Left hindlimb (tissue), 1 donor: Measurements from ENCODE around the gene OR10C1.
"Not testable (repeated sequence)": the region's sequence is repeated elsewhere in the genome, so short reads cannot be mapped to it uniquely, and the experiment has no call there.

ENCODE experiments used
- DNase-seq: peaks from one replicate; pipeline ENCODE4 v3.0.0-alpha.2; 2018

OR10C1 gene, protein sequence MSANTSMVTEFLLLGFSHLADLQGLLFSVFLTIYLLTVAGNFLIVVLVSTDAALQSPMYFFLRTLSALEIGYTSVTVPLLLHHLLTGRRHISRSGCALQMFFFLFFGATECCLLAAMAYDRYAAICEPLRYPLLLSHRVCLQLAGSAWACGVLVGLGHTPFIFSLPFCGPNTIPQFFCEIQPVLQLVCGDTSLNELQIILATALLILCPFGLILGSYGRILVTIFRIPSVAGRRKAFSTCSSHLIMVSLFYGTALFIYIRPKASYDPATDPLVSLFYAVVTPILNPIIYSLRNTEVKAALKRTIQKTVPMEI

GRCh38 chr6:29439006-29439405 lies at the start of gene OR10C1:
Gene OR10C1 (plus strand): TSS chr6:29439306. CDS start chr6:29440016, 710 bp downstream.
- DNase-seq = no peak

GRCh38 chr6:29395331-29395730 lies 43.8 kb upstream of the OR10C1 start, which contains the start of gene OR12D2:
Gene OR12D2 (plus strand): TSS chr6:29395631. CDS start chr6:29396700, 1,069 bp downstream.
- no peak for DNase-seq

- DNase-seq = no peak
These were observed 39.6 kb upstream of the OR10C1 start for GRCh38 chr6:29399525-29399924.

GRCh38 chr6:29403801-29404200 lies 35.3 kb upstream of the OR10C1 start:
- DNase-seq = no peak

GRCh38 chr6:29414588-29414987 lies 24.5 kb upstream of the OR10C1 start, which contains the start of gene OR12D1:
Gene OR12D1 (plus strand): TSS chr6:29414928.
- DNase-seq = no peak

DNA sequence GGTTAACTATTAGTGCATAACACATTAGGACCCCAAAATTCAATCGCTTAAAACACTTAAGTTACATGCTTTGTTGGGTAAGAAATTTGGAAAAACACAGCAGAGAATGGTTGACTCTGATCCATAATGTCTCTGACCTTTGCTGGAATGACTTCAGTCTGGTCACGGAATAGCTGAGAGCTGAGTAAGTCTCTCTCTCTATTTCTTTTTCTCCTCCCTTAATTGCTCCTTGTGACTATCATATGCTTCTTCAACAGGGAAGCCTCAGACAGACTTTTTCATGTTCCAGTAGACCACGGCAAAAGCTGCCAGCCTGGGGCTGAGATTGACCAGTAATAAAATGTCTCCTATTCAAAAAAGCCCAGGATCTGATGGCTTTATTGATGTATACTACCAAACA lies 19.6 kb upstream of the OR10C1 start:
- no peak for DNase-seq

DNA sequence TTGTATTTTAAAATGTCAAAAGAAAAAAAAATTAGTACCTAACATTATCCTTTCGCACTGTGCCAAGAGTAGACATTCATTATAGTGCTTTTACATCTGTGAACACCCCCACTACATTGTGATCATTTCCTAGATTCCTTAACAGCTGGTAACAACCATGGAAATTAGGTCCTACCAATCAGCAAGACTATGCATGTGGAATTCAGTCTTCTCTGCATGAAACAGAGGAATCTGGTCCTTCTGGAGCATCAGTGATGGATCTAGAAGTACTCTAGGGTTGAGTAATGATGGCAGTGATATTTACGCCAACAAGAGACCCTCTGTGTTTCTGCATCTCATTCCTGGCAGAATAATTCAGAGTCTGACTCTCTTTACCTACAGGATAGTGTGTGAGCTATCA lies 14.9 kb upstream of the OR10C1 start:
- no peak for DNase-seq

GRCh38 chr6:29424575-29424974 lies 14.5 kb upstream of the OR10C1 start:
- DNase-seq = no peak

GRCh38 chr6:29425075-29425474 lies 14.0 kb upstream of the OR10C1 start:
- DNase-seq = no peak

GRCh38 chr6:29426654-29427053 lies 12.5 kb upstream of the OR10C1 start:
- no peak for DNase-seq

DNA sequence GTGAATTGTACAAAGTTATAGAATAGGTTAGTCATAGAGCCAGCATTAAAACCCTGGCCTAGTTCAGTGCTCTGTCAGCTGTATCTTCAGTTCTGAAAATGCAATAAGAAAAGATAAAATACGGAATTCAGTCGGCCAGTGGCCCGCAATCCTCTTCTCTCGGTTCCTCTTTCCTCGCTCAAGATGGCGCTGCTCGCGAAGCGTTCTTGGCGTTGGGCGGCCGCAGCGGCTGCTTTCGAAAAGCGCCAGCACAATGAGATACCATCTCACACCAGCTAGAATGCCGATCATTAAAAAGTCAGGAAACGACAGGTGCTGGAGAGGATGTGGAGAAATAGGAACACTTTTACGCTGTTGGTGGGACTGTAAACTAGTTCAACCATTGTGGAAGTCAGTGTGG lies 2.4 kb upstream of the OR10C1 start:
- not testable (repeated sequence) for DNase-seq

DNA sequence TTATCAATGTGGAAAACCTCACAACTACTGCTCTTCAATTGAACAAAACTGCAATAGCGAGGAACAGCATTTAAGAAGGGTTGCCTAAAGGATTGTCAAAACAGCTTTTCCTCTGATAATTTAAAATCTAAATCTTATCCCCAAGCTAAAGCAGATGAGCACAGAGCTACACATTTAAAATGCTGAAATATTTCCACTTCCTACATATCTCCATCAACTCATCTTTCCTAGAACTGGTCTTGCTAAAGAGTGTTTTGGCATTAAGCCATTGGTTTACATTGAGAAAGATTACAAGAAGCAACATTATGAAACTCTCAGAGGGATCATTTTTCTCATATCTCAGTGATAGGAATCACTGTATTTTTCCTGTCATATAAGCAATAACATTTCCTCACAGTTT lies 3.6 kb downstream of the OR10C1 start:
- no peak for DNase-seq

GRCh38 chr6:29444031-29444430 lies 4.9 kb downstream of the OR10C1 start:
- DNase-seq = not testable (repeated sequence)

DNA sequence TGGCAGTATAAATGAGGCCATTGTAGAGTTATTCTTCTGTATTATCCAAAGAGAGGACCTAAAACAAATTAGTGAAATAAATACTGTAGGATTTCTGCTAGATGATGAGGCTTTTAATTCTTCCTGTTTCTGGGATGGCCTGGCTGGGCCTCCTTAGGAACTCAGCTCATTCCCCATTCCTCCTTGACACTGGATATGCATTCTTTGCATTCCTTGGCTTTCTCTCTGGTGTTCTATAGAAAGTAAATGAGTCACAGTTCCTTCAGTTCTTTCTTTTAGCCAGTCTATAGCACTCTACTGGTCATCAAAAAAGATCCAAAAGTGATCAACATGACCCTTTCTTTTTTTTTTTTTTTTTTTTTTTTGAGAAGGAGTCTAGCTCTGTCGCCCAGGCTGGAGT lies 8.6 kb downstream of the OR10C1 start:
- no peak for DNase-seq

- DNase-seq = no peak
These were observed 12.5 kb downstream of the OR10C1 start for GRCh38 chr6:29451471-29452193.

- no peak for DNase-seq
These were observed 17.9 kb downstream of the OR10C1 start, which contains the start of the genes OR11A1 and OR2H1 for GRCh38 chr6:29456971-29457370. Gene OR11A1 (minus strand): TSS chr6:29457071. CDS start chr6:29427641, 29,430 bp downstream. Gene OR2H1 (plus strand): TSS chr6:29457155. CDS start chr6:29461770, 4,615 bp downstream.

GRCh38 chr6:29461021-29461814 lies 22.1 kb downstream of the OR10C1 start:
- no peak for DNase-seq

DNA sequence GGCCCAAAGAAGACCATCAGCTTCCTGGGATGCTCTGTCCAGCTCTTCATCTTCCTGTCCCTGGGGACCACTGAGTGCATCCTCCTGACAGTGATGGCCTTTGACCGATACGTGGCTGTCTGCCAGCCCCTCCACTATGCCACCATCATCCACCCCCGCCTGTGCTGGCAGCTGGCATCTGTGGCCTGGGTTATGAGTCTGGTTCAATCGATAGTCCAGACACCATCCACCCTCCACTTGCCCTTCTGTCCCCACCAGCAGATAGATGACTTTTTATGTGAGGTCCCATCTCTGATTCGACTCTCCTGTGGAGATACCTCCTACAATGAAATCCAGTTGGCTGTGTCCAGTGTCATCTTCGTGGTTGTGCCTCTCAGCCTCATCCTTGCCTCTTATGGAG lies 22.9 kb downstream of the OR10C1 start:
- no peak for DNase-seq

GRCh38 chr6:29465279-29465678 lies 26.2 kb downstream of the OR10C1 start:
- no peak for DNase-seq

GRCh38 chr6:29465801-29466200 lies 26.7 kb downstream of the OR10C1 start:
- DNase-seq = no peak

DNA sequence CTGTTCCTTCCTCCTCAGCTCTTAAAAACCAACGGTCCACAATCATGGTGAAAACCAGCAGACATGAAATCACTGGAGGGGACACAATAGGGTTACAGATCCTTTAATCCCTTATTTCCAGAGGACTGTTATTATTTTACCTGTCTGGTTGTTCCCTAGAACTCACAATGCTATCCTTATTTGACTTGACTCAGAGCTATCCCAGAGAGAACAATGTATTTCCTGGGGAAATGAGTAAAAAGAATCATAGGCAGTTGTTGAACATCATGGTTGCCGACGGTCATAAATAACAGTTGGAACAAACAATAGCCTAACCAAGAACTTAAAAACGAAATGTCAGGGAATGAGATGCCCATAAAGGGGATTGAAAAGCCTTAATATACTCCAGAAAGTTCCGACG lies 27.1 kb downstream of the OR10C1 start:
- DNase-seq = no peak

GRCh38 chr6:29474996-29475395 lies 35.9 kb downstream of the OR10C1 start:
- DNase-seq = no peak

GRCh38 chr6:29477923-29478450 lies 38.9 kb downstream of the OR10C1 start:
- no peak for DNase-seq
